GM10248 (cell line): Measurements from ENCODE around the gene ARHGDIA.

ENCODE experiments used
- CTCF ChIA-PET: fragments of 300-600 bp; sonication (Branson Sonifier 250); formaldehyde crosslinking; extraction: SDS; loops from one replicate; lab custom pipeline; 2021; ENCODE audit warnings: antibody characterized with exemption; lab: Yijun Ruan, JAX
- POLR2A ChIA-PET: fragments of 350-650 bp; sonication (Branson Sonifier 250); formaldehyde crosslinking; extraction: SDS; loops from one replicate; lab custom pipeline; 2020; ENCODE audit warnings: antibody characterized with exemption; lab: Yijun Ruan, JAX
- DNase-seq: peaks from one replicate; pipeline ENCODE4 v3.0.0; 2012; ENCODE audit errors: extremely low spot score
- CTCF ChIP-seq: IDR thresholded peaks from 2 replicates; pipeline ENCODE4 v1.5.1; 2012; ENCODE audit warnings: mild to moderate bottlenecking, low read depth; ENCODE audit errors: extremely low read depth, missing control alignments, control extremely low read depth

The ARHGDIA gene

GRCh38 chr17:81832608-81833159 lies 38.5 kb downstream of the ARHGDIA start:
- no peak for TF ChIP-seq CTCF
- ChIA-PET POLR2A (interaction anchor here (1.0 to 1.1 kb wide), 2 partner anchors 11 to 14 kb away, joined by 3 to 4 read pairs; no protein-coding TSS in a partner anchor), CTCF (interaction anchor here (1.5 to 2.3 kb wide), 2 partner anchors 31 to 37 kb away, joined by 3 to 7 read pairs; no protein-coding TSS in a partner anchor)
- peak; percentile 53 for DNase-seq

- no peak for TF ChIP-seq CTCF
- DNase-seq = no peak
- ChIA-PET POLR2A (no interaction called here), CTCF (interaction anchor here (2.3 kb wide), 1 partner anchor 38 kb away, joined by 7 read pairs; no protein-coding TSS in a partner anchor)
Measured at GRCh38 chr17:81831957-81832607, 39.1 kb downstream of the ARHGDIA start.

- TF ChIP-seq CTCF = no peak
- POLR2A ChIA-PET = no interaction called here
- CTCF ChIA-PET = no interaction called here
- DNase-seq = no peak
Measured at GRCh38 chr17:81831563-81831956, 39.6 kb downstream of the ARHGDIA start.

GRCh38 chr17:81829858-81830257 lies 41.3 kb downstream of the ARHGDIA start:
- ChIA-PET CTCF (no interaction called here), POLR2A (no interaction called here)
- no peak for DNase-seq
- TF ChIP-seq CTCF = no peak

- ChIA-PET POLR2A (no interaction called here), CTCF (no interaction called here)
- no peak for TF ChIP-seq CTCF
- DNase-seq = no peak
Measured at GRCh38 chr17:81828656-81829055, 42.5 kb downstream of the ARHGDIA start.

- no peak for DNase-seq
- POLR2A ChIA-PET = no interaction called here
- CTCF ChIA-PET = interaction anchor here (1.1 kb wide), 1 partner anchor 92 kb away, joined by 3 read pairs; no protein-coding TSS in a partner anchor
- TF ChIP-seq CTCF = no peak
Measured at GRCh38 chr17:81825841-81826466, 45.2 kb downstream of the ARHGDIA start.
